ENCODE results near the gene PRKCI. TPM values are rescaled to one million over a fixed set of nuclear protein-coding genes. Genes with fewer than 3 reads are reported as not detected.
"Not testable (repeated sequence)": the region's sequence is repeated elsewhere in the genome, so short reads cannot be mapped to it uniquely, and the experiment has no call there.

PRKCI gene
- total RNA-seq, 1 experiment from 2014 or later, result 62.8 TPM

DNA sequence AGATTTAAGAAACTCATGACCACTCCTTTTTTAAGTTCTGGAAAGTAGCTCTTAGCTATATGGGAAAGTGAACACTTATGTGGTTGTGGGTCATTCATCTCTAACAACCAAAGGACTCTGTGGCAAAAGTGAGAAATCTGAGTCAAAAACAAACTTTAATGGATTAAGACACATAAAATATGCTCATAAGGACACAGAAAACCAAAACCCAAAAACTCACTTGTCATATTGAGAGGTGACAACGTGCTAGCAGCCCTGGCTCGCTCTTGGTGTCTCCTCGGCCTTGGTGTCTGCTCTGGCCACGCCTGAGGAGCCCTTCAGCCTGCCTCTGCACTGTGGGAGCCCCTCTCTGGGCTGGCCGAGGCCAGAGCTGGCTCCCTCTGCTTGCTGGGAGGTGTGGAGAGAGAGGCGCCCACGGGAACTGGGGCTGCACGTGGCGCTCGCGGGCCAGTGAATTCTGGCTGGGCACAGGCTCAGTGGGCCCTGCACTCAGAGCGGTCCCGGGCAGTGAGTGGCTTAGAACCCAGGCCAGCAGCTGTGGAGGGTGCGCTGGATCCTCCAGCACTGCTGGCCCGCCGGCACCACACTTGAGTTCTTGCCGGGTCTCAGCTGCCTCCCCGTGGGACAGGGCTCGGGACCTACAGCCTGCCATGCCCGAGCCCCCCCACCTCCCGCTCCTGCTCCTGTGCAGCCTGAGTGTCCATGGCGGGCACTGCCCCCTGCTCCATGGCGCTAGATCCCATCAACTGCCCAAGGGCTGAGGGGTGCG, 105.0 kb downstream of the PRKCI start:
- H3K27ac Mint-ChIP-seq (ENCODE audit: low read depth, unreplicated experiment), result no peak overlapping the region
- intact Hi-C loops (cut with micrococcal nuclease), result no loop called here
- BruUV-seq (replicated peaks), result no TSS peak
- no peak overlapping the region for H3K4me3 Mint-ChIP-seq (ENCODE audit: unreplicated experiment)
- H3K9me3 Mint-ChIP-seq (ENCODE audit: unreplicated experiment), result no peaks in the 10 kb centered on the region
- H3K36me3 Mint-ChIP-seq (ENCODE audit: insufficient read depth, unreplicated experiment), result no peaks in the 10 kb centered on the region
- POLR2A ChIA-PET, result no interaction called here
- CTCF ChIA-PET, result interaction anchor here (0.6 to 1.8 kb wide), 6 partner anchors 17 to 521 kb away, joined by 3 to 7 read pairs (median 4); no protein-coding TSS in a partner anchor
- DNase-seq (ENCODE audit: unreplicated experiment), result no peak
- no peaks in the 10 kb centered on the region for H3K27me3 Mint-ChIP-seq (ENCODE audit: insufficient read depth, unreplicated experiment)
- H3K4me1 Mint-ChIP-seq (ENCODE audit: insufficient read depth, unreplicated experiment), result peaks cover 6% of the 10 kb centered on the region
- TF ChIP-seq, protein P1, sequence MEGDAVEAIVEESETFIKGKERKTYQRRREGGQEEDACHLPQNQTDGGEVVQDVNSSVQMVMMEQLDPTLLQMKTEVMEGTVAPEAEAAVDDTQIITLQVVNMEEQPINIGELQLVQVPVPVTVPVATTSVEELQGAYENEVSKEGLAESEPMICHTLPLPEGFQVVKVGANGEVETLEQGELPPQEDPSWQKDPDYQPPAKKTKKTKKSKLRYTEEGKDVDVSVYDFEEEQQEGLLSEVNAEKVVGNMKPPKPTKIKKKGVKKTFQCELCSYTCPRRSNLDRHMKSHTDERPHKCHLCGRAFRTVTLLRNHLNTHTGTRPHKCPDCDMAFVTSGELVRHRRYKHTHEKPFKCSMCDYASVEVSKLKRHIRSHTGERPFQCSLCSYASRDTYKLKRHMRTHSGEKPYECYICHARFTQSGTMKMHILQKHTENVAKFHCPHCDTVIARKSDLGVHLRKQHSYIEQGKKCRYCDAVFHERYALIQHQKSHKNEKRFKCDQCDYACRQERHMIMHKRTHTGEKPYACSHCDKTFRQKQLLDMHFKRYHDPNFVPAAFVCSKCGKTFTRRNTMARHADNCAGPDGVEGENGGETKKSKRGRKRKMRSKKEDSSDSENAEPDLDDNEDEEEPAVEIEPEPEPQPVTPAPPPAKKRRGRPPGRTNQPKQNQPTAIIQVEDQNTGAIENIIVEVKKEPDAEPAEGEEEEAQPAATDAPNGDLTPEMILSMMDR (IDR thresholded peaks at IDR 0.05; ENCODE audit: unreplicated experiment), result no peak

DNA sequence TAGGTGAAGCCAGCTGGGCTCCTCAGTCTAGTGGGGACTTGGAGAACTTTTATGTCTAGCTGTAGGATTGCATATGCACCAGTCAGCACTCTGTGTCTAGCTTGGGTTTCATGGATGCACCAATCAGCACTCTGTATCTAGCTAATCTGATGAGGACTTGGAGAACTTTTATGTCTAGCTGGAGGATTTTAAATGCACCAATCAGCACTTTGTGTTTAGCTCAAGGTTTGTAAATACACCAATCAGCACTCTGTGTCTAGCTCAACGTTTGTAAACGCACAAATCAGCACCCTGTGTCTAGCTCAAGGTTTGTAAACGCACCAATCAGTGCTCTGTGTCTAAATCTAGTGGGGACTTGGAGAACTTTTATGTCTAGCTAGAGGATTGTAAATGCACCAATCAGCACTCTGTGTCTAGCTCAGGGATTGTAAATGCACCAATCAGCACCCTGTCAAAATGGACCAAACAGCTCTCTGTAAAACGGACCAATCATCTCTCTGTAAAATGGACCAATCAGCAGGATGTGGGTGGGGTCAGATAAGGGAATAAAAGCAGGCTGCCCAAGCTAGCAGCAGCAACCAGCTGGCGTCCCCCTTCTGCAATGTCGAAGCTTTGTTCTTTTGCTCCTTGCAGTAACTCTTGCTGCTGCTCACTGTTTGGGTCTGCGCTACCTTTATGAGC, 105.8 kb downstream of the PRKCI start:
- ChIA-PET POLR2A (interaction anchor here (0.7 kb wide), 1 partner anchor 314 kb away, joined by 3 read pairs; no protein-coding TSS in a partner anchor), CTCF (interaction anchor here (0.6 to 1.8 kb wide), 6 partner anchors 10 to 484 kb away, joined by 3 to 8 read pairs (median 4); no protein-coding TSS in a partner anchor)
- DNase-seq (ENCODE audit: unreplicated experiment); H3K4me3 Mint-ChIP-seq (ENCODE audit: unreplicated experiment); H3K4me1 Mint-ChIP-seq (ENCODE audit: insufficient read depth, unreplicated experiment); H3K27me3 Mint-ChIP-seq (ENCODE audit: insufficient read depth, unreplicated experiment); intact Hi-C loops (cut with micrococcal nuclease); H3K27ac Mint-ChIP-seq (ENCODE audit: low read depth, unreplicated experiment); H3K9me3 Mint-ChIP-seq (ENCODE audit: unreplicated experiment); H3K36me3 Mint-ChIP-seq (ENCODE audit: insufficient read depth, unreplicated experiment); BruUV-seq (replicated peaks): not testable (repeated sequence)

DNA sequence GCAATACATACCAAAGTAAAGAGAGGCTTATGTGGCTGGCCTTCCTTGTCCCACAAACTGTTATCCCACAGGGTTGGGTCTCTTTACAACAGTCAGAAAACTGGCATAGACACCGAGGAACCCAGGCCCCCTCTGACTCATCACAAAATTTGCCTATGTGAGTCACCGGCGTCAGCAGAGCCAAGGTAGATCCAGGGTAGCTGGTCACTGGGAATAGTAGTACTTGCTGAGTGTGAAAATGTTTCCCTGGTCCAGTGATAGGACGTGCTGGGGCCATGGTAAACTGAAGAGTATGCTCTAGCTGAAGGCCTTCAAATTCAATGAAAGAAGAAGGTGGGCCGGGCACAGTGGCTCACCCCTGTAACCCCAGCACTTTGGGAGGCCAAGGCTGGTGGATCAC, 108.1 kb downstream of the PRKCI start:
- DNase-seq (ENCODE audit: unreplicated experiment), result peak; percentile 89
- Mint-ChIP-seq H3K36me3 (ENCODE audit: insufficient read depth, unreplicated experiment) (no peaks in the 10 kb centered on the region), H3K4me1 (ENCODE audit: insufficient read depth, unreplicated experiment) (peaks cover 11% of the 10 kb centered on the region), H3K9me3 (ENCODE audit: unreplicated experiment) (no peaks in the 10 kb centered on the region), H3K4me3 (ENCODE audit: unreplicated experiment) (no peak overlapping the region), H3K27ac (ENCODE audit: low read depth, unreplicated experiment) (peak overlapping the region; percentile 73), H3K27me3 (ENCODE audit: insufficient read depth, unreplicated experiment) (no peaks in the 10 kb centered on the region)
- POLR2A ChIA-PET, result interaction anchor here (0.6 to 1.0 kb wide), 3 partner anchors 11 to 387 kb away, joined by 3 to 9 read pairs (median 3); partner anchors contain the start of gene SKIL
- CTCF ChIA-PET, result no interaction called here
- intact Hi-C loops (cut with micrococcal nuclease), result no loop called here
- BruUV-seq (replicated peaks), result no TSS peak
- TF ChIP-seq, protein P1 (IDR thresholded peaks at IDR 0.05; ENCODE audit: unreplicated experiment), result no peak

DNA sequence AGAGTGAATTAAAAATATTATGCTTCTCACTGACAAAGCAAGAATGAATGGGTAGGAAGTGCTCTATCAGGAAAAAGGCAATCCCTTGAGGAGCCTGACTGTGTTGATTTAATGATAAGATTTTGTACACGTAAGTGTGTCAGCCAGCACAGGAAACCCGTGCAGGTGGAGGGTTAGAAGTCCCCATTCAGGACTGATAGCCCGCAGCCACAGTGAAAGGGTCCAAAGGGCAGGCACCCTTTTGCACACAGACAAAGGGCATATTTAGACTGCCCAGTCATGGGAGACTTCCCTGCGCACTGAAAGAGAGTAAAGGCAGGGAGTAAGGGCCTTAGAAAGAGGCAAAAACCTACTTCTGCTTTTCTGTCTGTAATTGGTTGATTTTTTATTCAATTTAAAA, 108.9 kb downstream of the PRKCI start:
- no peak overlapping the region for H3K4me3 Mint-ChIP-seq (ENCODE audit: unreplicated experiment)
- TF ChIP-seq, protein P1 (IDR thresholded peaks at IDR 0.05; ENCODE audit: unreplicated experiment), result no peak
- CTCF ChIA-PET, result no interaction called here
- no TSS peak for BruUV-seq (replicated peaks)
- H3K27me3 Mint-ChIP-seq (ENCODE audit: insufficient read depth, unreplicated experiment), result no peaks in the 10 kb centered on the region
- no peak overlapping the region for H3K27ac Mint-ChIP-seq (ENCODE audit: low read depth, unreplicated experiment)
- no peaks in the 10 kb centered on the region for H3K36me3 Mint-ChIP-seq (ENCODE audit: insufficient read depth, unreplicated experiment)
- intact Hi-C loops (cut with micrococcal nuclease), result no loop called here
- no peaks in the 10 kb centered on the region for H3K9me3 Mint-ChIP-seq (ENCODE audit: unreplicated experiment)
- POLR2A ChIA-PET, result no interaction called here
- DNase-seq (ENCODE audit: unreplicated experiment), result no peak
- H3K4me1 Mint-ChIP-seq (ENCODE audit: insufficient read depth, unreplicated experiment), result peaks cover 11% of the 10 kb centered on the region

All from MCF 10A (cell line).